DOHH2 (cell line): ENCODE data around the gene STARD9.

ENCODE experiments used
- CTCF ChIP-seq: fragments of 200-600 bp; sonication (generic); IDR thresholded peaks from one replicate; pipeline ENCODE4 v1.5.1; 2014; ENCODE audit warnings: antibody characterized with exemption, mild to moderate bottlenecking, low read depth, low read length; ENCODE audit not compliant: poor library complexity, severe bottlenecking
- EZH2phosphoT487 ChIP-seq: fragments of 200-600 bp; sonication (generic); IDR thresholded peaks from 2 replicates; pipeline ENCODE4 v1.6.1; 2017; ENCODE audit warnings: borderline replicate concordance, mild to moderate bottlenecking, antibody characterized with exemption, low read length, moderate library complexity, mixed read lengths

DNA sequence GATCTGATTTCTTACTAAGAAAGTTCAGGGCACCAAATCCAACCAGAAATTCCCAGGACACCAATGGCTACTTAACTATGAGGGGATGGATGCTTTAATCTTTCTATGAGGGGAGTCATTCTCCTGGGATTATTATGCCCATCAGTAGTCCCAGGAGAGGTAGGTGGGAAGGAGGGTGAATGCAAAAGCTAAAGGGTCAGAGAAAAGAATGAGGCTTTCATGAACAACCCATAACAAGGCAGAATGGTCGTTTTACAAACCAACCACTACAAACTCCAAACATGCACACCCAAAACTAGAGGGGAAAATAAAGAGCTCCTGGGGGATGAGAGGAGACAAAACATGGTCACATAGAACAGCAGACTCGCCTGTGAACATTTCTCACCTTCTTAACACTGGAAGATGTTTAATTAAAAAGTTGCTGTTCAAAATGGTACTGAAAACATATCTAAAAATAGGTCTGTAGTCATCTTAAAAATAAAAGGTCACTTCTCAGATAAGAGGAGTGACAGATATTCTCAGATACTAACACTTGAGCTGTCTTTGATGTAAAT lies 3.7 kb downstream of the STARD9 start:
- no peak for TF ChIP-seq CTCF
- no peak for TF ChIP-seq EZH2phosphoT487
